Stimulated activated naive CD8-positive, alpha-beta T cell treated with anti-CD3 and anti-CD28 coated beads, Interleukin-15, Interleukin-2, amounts not matched to agents 100 U/mL and 50 U/mL, for 24 hours (primary cell): ENCODE results near the gene OAS3.
"Not testable (repeated sequence)": the region's sequence is repeated elsewhere in the genome, so short reads cannot be mapped to it uniquely, and the experiment has no call there.

ENCODE experiments used
- ATAC-seq: fragments of 150-1000 bp; cut with Tn5 transposase; one replicate; pipeline ENCODE4 v1.10.0; 2021
- DNase-seq: peaks from one replicate; pipeline ENCODE4 v3.0.0; 2021

OAS3 gene

GRCh38 chr12:112927475-112927874 lies 10.8 kb upstream of the OAS3 start:
- ATAC-seq (no peak), DNase-seq (no peak)

GRCh38 chr12:112927925-112928324 lies 10.3 kb upstream of the OAS3 start:
- no peak for DNase-seq
- ATAC-seq, result no peak

DNA sequence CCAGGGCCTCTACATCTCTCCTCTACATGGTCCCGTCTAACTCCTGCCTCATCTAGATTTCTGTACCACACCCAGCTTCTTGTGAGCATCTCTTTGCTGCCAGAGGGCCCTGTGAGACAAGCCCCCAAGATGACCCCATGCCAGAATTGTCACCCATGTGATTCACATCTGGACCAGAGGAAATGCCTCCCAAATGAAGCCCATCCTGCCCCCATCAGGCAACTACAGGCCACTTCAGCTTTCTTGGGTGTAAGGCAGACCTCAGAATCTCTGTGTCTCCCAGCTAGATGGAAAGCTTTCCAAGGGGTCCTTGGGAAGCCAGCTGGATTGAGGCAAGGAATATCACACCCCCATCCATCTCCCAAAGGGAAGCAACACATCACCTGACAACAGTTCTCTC lies 9.3 kb upstream of the OAS3 start:
- DNase-seq (no peak), ATAC-seq (no peak)

- ATAC-seq (no peak), DNase-seq (no peak)
These were observed 8.6 kb upstream of the OAS3 start for GRCh38 chr12:112929715-112930114.

DNA sequence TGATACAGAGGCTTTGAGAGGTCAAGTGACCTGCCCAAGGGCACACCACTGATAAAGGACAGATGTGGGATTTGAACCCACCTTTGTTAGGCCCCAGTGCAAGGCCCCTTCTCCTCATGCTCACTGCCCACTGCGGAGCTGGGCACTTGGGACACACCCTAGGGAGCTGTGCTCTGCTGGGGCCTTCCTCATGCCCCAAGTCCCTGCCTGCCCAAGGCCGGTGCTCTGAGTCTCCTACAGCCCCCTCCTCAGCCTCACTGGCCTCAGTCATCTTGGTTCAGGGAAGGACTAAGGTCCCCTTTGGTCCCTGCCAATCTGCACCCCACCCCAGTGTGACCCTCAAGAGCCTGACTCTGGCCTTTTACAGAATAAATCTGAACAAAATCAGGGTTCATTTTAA lies 7.9 kb upstream of the OAS3 start:
- DNase-seq, result no peak
- ATAC-seq, result no peak

GRCh38 chr12:112932485-112933128 lies 5.7 kb upstream of the OAS3 start:
- DNase-seq (no peak), ATAC-seq (no peak)

GRCh38 chr12:112933129-112933505 lies 5.2 kb upstream of the OAS3 start:
- no peak for ATAC-seq
- no peak for DNase-seq

GRCh38 chr12:112936264-112936663 lies 2.0 kb upstream of the OAS3 start:
- DNase-seq (no peak), ATAC-seq (no peak)

- DNase-seq (no peak), ATAC-seq (no peak)
These were observed 1.3 kb upstream of the OAS3 start for GRCh38 chr12:112936927-112937326.

DNA sequence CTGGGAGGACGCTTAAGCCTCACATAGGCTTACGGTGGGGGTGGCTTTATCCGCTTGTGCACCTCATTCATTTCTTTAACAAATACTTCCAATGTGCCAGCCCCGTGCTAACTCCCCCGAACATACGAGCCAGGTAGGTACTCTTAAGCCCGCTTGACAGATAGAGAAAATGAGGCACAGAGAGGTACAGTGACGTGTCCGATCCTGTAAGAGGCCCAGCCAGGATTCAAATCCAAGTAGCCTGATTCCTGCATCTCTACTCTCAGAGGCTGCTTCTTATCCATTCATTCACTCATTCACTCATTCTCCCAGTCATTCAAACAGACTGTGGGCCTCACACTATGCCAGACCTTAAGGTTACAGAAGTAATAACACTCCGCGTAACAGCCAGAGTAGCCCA lies 477 bp downstream of the OAS3 start:
- no peak for ATAC-seq

DNA sequence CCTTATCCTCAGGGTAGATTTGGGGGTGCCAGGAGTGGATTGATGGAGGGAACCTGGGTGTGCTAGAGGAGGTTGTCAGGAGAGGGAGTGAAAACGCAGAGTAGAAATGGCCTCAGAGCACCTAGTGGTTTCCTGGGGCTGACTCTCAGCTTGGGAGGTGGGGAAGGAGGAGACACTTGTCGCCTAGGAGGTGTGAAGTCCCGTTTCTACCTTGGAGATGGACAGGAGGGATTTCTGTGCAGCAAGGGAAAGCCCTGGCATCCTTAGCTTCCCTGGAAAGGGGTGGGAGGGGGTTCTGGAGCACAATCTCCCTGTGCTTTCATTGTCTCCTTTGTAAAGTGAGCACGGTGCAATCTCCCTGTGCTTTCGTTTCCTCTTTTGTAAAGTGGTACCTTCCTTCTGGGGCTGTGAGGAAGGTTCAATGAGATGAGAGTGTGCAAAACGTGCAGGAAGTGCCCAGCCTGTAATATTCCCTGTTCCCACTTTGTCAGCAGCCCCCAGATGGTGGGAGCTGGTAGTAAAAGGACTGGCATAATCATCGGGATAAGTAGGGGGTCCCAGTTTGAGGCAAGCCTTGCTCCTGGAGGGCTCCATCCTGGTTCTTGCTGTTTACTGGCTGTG lies 1.6 kb downstream of the OAS3 start:
- ATAC-seq, result no peak

More for the DNA sequence above, 477 bp downstream of the OAS3 start:
- no peak for DNase-seq

DNA sequence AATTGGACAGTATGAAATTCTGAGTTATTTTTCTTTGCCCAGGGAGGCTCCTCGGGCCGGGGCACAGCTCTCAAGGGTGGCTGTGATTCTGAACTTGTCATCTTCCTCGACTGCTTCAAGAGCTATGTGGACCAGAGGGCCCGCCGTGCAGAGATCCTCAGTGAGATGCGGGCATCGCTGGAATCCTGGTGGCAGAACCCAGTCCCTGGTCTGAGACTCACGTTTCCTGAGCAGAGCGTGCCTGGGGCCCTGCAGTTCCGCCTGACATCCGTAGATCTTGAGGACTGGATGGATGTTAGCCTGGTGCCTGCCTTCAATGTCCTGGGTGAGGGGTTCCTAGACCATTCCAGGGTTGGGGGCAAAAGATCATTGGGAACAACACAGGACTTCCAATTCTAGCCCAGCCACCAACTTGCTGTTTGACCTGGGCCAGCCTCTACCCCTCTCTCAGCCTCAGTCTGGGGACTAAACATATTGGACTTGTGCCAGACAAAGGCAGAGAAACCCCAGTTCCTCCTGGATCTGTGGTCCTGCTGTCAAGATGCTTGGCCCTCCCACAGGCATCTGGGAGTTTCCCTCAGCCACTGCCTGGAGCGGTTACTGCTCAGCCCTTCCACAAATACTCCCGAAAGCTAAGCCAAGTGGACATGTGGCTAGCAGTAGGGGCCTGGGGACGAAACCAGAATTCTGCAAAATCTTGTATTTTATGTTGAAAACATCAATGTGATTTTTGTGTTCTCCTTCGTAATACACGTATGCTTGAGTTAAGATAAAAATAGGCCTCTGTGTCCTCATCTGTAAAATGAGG lies 3.5 kb downstream of the OAS3 start:
- ATAC-seq (no peak), DNase-seq (no peak)

More for the DNA sequence above, 1.6 kb downstream of the OAS3 start:
- DNase-seq, result peak; percentile 15

GRCh38 chr12:112942572-112942971 lies 4.3 kb downstream of the OAS3 start:
- no peak for ATAC-seq
- no peak for DNase-seq

DNA sequence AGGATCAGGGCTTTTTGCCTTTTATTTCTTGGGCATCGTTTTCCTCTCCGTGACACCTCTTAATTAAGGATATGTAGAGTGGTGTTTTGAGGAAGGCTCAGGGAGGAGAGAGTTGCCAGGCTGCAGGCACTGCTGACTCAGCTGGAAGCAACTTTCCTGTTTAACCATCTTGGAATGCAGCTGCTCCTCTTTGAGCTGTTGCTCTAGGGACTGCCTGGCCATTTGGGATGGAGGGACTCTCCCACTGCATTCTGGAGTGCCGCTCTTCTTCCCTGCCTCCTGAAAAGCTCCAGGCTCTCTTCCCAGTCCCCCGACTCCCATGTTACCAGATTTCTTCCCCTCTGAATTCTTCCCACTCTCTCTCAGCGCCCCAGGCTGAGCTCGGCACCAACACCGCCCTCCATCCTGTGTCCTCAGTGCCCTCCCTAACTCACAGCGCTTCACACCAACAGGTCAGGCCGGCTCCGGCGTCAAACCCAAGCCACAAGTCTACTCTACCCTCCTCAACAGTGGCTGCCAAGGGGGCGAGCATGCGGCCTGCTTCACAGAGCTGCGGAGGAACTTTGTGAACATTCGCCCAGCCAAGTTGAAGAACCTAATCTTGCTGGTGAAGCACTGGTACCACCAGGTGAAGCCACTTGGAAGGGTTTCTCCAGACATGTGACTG lies 5.9 kb downstream of the OAS3 start:
- ATAC-seq (no peak), DNase-seq (no peak)

DNA sequence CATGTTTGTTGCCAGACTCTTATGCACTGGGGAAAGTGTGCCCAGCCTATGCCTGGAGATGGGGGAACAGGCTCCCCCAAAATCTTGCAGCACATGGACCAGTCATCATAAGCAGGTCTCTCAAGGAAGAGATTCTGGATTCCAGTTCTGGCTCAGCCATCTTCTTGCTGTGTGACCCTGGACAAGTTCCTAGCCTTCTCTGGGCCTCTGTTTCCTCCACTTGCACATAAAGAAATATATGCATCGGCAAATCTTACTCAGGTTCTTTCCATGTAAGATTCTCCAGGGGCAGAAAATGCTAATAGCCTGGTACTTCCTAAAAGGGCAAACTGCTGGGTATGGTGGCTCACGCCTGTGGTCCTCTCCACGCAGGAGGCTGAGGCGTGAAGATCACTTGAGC lies 7.2 kb downstream of the OAS3 start:
- ATAC-seq, result no peak
- no peak for DNase-seq

GRCh38 chr12:112946236-112947000 lies 8.1 kb downstream of the OAS3 start:
- no peak for ATAC-seq
- DNase-seq, result no peak

GRCh38 chr12:112947314-112947713 lies 9.0 kb downstream of the OAS3 start:
- ATAC-seq (no peak), DNase-seq (no peak)

GRCh38 chr12:112947761-112948160 lies 9.5 kb downstream of the OAS3 start:
- no peak for ATAC-seq
- no peak for DNase-seq

- no peak for ATAC-seq
These were observed 10.5 kb downstream of the OAS3 start for GRCh38 chr12:112948806-112949205.

DNA sequence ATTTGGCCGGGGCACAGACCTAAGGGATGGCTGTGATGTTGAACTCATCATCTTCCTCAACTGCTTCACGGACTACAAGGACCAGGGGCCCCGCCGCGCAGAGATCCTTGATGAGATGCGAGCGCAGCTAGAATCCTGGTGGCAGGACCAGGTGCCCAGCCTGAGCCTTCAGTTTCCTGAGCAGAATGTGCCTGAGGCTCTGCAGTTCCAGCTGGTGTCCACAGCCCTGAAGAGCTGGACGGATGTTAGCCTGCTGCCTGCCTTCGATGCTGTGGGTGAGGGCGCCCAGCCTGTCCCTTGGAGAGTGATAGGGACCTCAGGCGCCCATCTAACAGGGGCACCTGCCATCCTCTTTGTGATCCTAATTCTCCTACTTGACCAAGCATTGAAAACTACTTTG lies 12.4 kb downstream of the OAS3 start:
- DNase-seq, result no peak
- no peak for ATAC-seq

More at GRCh38 chr12:112948806-112949205, 10.5 kb downstream of the OAS3 start:
- DNase-seq, result no peak

DNA sequence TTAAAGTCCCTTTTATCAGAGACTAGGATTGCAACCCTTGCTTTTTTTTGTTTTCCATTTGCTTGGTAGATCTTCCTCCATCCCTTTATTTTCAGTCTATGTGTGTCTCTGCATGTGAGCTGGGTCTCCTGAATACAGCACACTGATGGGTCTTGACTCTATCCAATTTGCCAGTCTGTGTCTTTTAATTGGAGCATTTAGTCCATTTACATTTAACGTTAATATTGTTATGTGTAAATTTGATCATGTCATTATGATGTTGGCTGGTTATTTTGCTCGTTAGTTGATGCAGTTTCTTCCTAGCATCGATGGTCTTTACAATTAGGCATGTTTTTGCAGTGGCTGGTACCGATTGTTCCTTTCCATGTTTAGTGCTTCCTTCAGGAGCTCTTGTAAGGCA lies 18.9 kb downstream of the OAS3 start:
- not testable (repeated sequence) for ATAC-seq, DNase-seq

DNA sequence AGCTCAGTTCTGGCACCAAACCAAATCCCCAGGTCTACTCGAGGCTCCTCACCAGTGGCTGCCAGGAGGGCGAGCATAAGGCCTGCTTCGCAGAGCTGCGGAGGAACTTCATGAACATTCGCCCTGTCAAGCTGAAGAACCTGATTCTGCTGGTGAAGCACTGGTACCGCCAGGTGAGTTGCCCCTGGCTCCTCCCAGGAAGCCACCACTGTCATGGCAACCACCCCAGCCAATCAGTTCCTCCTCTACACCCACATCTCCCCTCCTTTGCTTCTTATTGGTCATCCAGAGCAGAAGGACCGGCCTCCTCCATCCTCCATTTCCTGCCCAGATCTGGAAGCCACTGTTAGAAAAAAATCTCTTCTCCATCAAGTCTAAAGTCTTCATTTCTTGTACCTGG lies 22.8 kb downstream of the OAS3 start:
- ATAC-seq, result no peak
- no peak for DNase-seq
